ENCODE results near the gene TFR2.

GRCh38 chr7:100667331-100668068, 26.1 kb upstream of the TFR2 start:
- TF ChIP-seq CTCF (IDR thresholded peaks at IDR 0.05) (no peak), EZH2phosphoT487 (IDR thresholded peaks at IDR 0.05) (no peak)

Data from neural progenitor cell (in vitro differentiated cells).